MCF 10A (cell line): ENCODE results near the gene IPO13. TPM values are rescaled to one million over a fixed set of nuclear protein-coding genes. Genes with fewer than 3 reads are reported as not detected.

Experiments
- BruUV-seq: library from RNA; stranded (reverse); fragments of 400-500 nt; replicated peaks from 2 replicates; lab custom pipeline; 2021; lab: Mats Ljungman, UMichigan
- CTCF ChIA-PET: fragments of 300-600 bp; sonication (Branson Sonifier 250); formaldehyde crosslinking; extraction: SDS; loops from one replicate; lab custom pipeline; 2021; ENCODE audit warnings: antibody characterized with exemption, inconsistent platforms; lab: Yijun Ruan, JAX
- POLR2A ChIA-PET: fragments of 300-600, 350-650 bp; sonication (Branson Sonifier 250); formaldehyde crosslinking; extraction: SDS; loops from one replicate; lab custom pipeline; 2020; ENCODE audit warnings: antibody characterized with exemption, inconsistent platforms; lab: Yijun Ruan, JAX
- DNase-seq: peaks from one replicate; pipeline ENCODE4 v3.0.0-alpha.2; 2018; ENCODE audit not compliant: unreplicated experiment
- H3K27ac Mint-ChIP-seq: one replicate; pipeline ENCODE4 v1.8.0; 2022; ENCODE audit warnings: mild to moderate bottlenecking, low read depth, mixed read lengths; ENCODE audit not compliant: unreplicated experiment
- H3K27me3 Mint-ChIP-seq: one replicate; pipeline ENCODE4 v1.8.0; 2022; ENCODE audit warnings: mixed read lengths; ENCODE audit not compliant: insufficient read depth, unreplicated experiment
- H3K36me3 Mint-ChIP-seq: one replicate; pipeline ENCODE4 v1.8.0; 2022; ENCODE audit warnings: mild to moderate bottlenecking, moderate library complexity, mixed read lengths; ENCODE audit not compliant: insufficient read depth, unreplicated experiment
- H3K4me1 Mint-ChIP-seq: one replicate; pipeline ENCODE4 v1.8.0; 2022; ENCODE audit warnings: mixed read lengths; ENCODE audit not compliant: insufficient read depth, unreplicated experiment
- H3K4me3 Mint-ChIP-seq: one replicate; pipeline ENCODE4 v1.8.0; 2022; ENCODE audit warnings: mild to moderate bottlenecking, moderate library complexity, mixed read lengths; ENCODE audit not compliant: unreplicated experiment
- H3K9me3 Mint-ChIP-seq: one replicate; pipeline ENCODE4 v1.8.0; 2022; ENCODE audit warnings: mixed read lengths; ENCODE audit not compliant: unreplicated experiment
- intact Hi-C: fragments of 100-400 bp; cut with micrococcal nuclease; formaldehyde crosslinking; loops from 2 replicates; pipeline ENCODE4 v1.14.1; 2022
- total RNA-seq: library from RNA; stranded (reverse); gene quantifications from 2 replicates; pipeline ENCODE4 v1.2.3, GENCODE V29; 2022
- TF ChIP-seq, protein P1 (sequence below): fragments of 200-600 bp; IDR thresholded peaks from one replicate; pipeline ENCODE4 v1.8.0; 2022; ENCODE audit warnings: antibody characterized with exemption, mild to moderate bottlenecking; ENCODE audit not compliant: unreplicated experiment

The IPO13 gene
- total RNA-seq, 1 experiment from 2014 or later: 23.9 TPM

DNA sequence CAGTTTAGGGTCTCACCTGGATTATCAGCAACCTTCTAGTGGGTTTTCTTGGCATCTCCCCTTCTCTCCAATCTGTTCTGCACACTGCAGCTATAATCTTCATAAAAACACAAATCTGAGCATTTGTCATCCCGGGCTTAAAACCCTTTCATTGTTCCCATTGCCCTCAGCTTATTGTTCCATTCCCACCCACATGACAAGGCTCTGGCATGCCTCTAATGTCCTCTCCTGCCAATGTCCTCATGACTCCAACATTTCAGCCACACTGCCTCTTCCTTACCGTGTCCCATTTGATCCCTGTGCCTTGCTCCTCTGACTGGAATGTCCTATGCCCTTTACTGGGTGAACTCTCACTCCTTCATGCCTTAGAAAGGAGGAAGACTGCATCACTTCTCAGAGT lies 15.6 kb downstream of the IPO13 start:
- no peaks in the 10 kb centered on the region for H3K27me3 Mint-ChIP-seq
- ChIA-PET CTCF (interaction anchor here (1.7 kb wide), 1 partner anchor 28 kb away, joined by 10 read pairs; no protein-coding TSS in a partner anchor), POLR2A (no interaction called here)
- no peaks in the 10 kb centered on the region for H3K4me1 Mint-ChIP-seq
- TF ChIP-seq, protein P1, sequence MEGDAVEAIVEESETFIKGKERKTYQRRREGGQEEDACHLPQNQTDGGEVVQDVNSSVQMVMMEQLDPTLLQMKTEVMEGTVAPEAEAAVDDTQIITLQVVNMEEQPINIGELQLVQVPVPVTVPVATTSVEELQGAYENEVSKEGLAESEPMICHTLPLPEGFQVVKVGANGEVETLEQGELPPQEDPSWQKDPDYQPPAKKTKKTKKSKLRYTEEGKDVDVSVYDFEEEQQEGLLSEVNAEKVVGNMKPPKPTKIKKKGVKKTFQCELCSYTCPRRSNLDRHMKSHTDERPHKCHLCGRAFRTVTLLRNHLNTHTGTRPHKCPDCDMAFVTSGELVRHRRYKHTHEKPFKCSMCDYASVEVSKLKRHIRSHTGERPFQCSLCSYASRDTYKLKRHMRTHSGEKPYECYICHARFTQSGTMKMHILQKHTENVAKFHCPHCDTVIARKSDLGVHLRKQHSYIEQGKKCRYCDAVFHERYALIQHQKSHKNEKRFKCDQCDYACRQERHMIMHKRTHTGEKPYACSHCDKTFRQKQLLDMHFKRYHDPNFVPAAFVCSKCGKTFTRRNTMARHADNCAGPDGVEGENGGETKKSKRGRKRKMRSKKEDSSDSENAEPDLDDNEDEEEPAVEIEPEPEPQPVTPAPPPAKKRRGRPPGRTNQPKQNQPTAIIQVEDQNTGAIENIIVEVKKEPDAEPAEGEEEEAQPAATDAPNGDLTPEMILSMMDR: no peak
- BruUV-seq: no TSS peak
- no peaks in the 10 kb centered on the region for H3K9me3 Mint-ChIP-seq
- no peak overlapping the region for H3K27ac Mint-ChIP-seq
- no peak for DNase-seq
- peaks cover 12% of the 10 kb centered on the region for H3K36me3 Mint-ChIP-seq
- intact Hi-C loops: no loop called here
- H3K4me3 Mint-ChIP-seq: no peak overlapping the region

DNA sequence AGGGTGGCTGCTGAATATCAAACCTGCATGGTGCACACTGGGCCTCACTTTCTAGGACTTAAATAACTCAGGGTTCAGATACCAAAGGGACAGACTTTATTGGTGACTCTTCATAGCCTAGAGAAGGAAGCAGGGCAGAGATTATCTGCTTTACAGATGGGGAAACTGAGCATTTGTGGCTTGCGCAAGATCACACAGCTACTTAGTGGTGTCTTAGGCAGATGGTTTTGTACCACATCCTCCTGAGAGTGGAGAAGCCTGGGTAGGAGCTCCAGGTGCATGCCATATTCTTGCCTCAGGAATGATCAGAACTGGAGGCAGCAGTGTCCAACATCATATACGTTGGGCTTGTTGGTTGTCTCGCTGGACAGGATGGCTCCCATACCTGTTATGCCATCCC lies 16.3 kb downstream of the IPO13 start:
- Mint-ChIP-seq H3K27ac (no peak overlapping the region), H3K4me3 (no peak overlapping the region), H3K9me3 (no peaks in the 10 kb centered on the region), H3K36me3 (peaks cover 12% of the 10 kb centered on the region), H3K27me3 (no peaks in the 10 kb centered on the region), H3K4me1 (no peaks in the 10 kb centered on the region)
- DNase-seq: no peak
- TF ChIP-seq, protein P1: no peak
- ChIA-PET CTCF (interaction anchor here (1.7 kb wide), 1 partner anchor 29 kb away, joined by 10 read pairs; no protein-coding TSS in a partner anchor), POLR2A (no interaction called here)
- intact Hi-C loops: no loop called here
- BruUV-seq: no TSS peak

DNA sequence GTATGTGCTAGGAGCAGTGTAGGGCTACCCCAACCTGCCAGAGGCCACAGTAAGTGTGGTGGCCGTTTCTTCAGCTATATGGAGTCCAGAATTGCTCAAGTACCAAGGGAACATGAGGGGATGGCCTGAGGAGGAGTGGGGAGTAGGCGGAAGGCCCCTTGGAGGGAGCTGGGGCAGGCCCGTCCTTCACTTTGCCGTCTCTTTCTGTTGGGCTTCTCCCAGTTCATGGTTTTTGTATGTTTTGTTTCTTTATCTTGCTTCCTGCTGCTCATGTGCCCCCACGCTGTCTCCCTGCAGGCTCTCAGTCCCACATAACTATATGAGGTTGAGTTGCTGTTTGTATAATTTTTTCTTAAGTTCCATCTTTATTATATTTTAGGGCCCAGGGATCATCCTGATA lies 17.1 kb downstream of the IPO13 start:
- BruUV-seq: no TSS peak
- intact Hi-C loops: no loop called here
- no peaks in the 10 kb centered on the region for H3K4me1 Mint-ChIP-seq
- no peak overlapping the region for H3K27ac Mint-ChIP-seq
- TF ChIP-seq, protein P1: no peak
- peaks cover 12% of the 10 kb centered on the region for H3K36me3 Mint-ChIP-seq
- H3K27me3 Mint-ChIP-seq: no peaks in the 10 kb centered on the region
- H3K4me3 Mint-ChIP-seq: no peak overlapping the region
- POLR2A ChIA-PET: interaction anchor here (0.7 to 1.0 kb wide), 2 partner anchors 11 to 13 kb away, joined by 3 to 8 read pairs; partner anchors contain the start of gene ATP6V0B
- no peaks in the 10 kb centered on the region for H3K9me3 Mint-ChIP-seq
- CTCF ChIA-PET: interaction anchor here (1.2 kb wide), 1 partner anchor 11 kb away, joined by 4 read pairs; the partner anchor contains the start of gene ATP6V0B
- DNase-seq: no peak

DNA sequence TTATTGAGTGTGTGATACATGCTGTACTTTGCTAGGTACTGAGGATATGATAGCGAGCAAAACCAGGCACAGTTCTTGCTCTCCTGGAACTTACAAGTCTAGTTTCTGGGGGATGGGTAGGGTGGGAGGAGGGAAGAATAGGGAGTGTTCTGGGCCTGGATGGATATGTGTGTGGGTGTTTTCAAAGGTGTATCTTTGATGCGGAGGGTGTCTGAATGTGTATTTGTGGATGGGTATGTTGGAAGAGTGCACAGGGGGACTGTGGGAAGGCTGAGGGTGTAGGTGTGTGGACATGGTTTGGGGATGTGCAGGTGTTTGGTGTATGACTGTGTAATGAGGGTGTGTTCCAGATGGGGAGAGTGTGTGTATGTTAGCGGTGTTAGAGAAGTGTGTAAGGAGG lies 18.6 kb downstream of the IPO13 start:
- ChIA-PET CTCF (no interaction called here), POLR2A (no interaction called here)
- H3K4me3 Mint-ChIP-seq: no peak overlapping the region
- BruUV-seq: no TSS peak
- TF ChIP-seq, protein P1: no peak
- H3K36me3 Mint-ChIP-seq: peaks cover 12% of the 10 kb centered on the region
- no peaks in the 10 kb centered on the region for H3K9me3 Mint-ChIP-seq
- H3K27me3 Mint-ChIP-seq: no peaks in the 10 kb centered on the region
- no peaks in the 10 kb centered on the region for H3K4me1 Mint-ChIP-seq
- no peak for DNase-seq
- intact Hi-C loops: no loop called here
- H3K27ac Mint-ChIP-seq: no peak overlapping the region
